Thoracic aorta (tissue), 2 donors: ENCODE measurements around the gene PPFIA4. TPM values are rescaled to one million over a fixed set of nuclear protein-coding genes. Genes with fewer than 3 reads are reported as not detected.

ENCODE experiments used
- ATAC-seq: fragments of 150-250 bp; one replicate; pipeline ENCODE4 v1.8.0; 2017; ENCODE audit warnings: low read depth; ENCODE audit not compliant: insufficient number of reproducible peaks, low FRiP score
- DNase-seq: peaks from one replicate; pipeline ENCODE4 v3.0.0-alpha.2; 2020; ENCODE audit warnings: low spot score
- H3K27ac ChIP-seq, 2 donors: fragments of 200-600 bp; sonication (generic); 1 replicate in 1 of 2; 2 replicates in 1 of 2; pipeline ENCODE4 v1.5.1; 2016; ENCODE audit warnings: mild to moderate bottlenecking in 2 of 2, moderate library complexity in 2 of 2
- H3K27me3 ChIP-seq: fragments of 200-600 bp; sonication (generic); replicated peaks from 2 replicates; pipeline ENCODE4 v1.6.0; 2016; ENCODE audit warnings: mild to moderate bottlenecking; ENCODE audit not compliant: insufficient read depth
- H3K36me3 ChIP-seq: fragments of 200-600 bp; sonication (generic); one replicate; pipeline ENCODE4 v1.5.1; 2016
- H3K4me1 ChIP-seq, 2 donors: fragments of 200-600 bp; sonication (generic); 1 replicate in 1 of 2; 2 replicates in 1 of 2; pipeline versions ENCODE4 v1.5.1 to v1.6.0; 2016; ENCODE audit warnings: low read depth in 2 of 2, mild to moderate bottlenecking in 1 of 2; ENCODE audit not compliant: control insufficient read depth in 1 of 2
- H3K4me3 ChIP-seq: fragments of 200-600 bp; sonication (generic); 2 replicates; pipeline ENCODE4 v1.5.1; 2016; ENCODE audit warnings: mild to moderate bottlenecking
- H3K9me3 ChIP-seq: fragments of 200-600 bp; sonication (generic); 2 replicates; pipeline ENCODE4 v1.5.1; 2016
- total RNA-seq, 2 donors: library from RNA; depleted of rRNA; stranded (reverse); fragments of >200 nt; gene quantifications; one replicate each; pipeline versions ENCODE4 v1.1.0 to v1.2.3, GENCODE V29; 2016
- TF ChIP-seq, protein P1 (sequence below): fragments of 200-600 bp; sonication (generic); IDR thresholded peaks from one replicate; pipeline ENCODE4 v1.5.1; 2019; ENCODE audit warnings: antibody characterized with exemption

PPFIA4 gene
- total RNA-seq, 2 donors from 2014 or later = 13.5 to 16.5 TPM

DNA sequence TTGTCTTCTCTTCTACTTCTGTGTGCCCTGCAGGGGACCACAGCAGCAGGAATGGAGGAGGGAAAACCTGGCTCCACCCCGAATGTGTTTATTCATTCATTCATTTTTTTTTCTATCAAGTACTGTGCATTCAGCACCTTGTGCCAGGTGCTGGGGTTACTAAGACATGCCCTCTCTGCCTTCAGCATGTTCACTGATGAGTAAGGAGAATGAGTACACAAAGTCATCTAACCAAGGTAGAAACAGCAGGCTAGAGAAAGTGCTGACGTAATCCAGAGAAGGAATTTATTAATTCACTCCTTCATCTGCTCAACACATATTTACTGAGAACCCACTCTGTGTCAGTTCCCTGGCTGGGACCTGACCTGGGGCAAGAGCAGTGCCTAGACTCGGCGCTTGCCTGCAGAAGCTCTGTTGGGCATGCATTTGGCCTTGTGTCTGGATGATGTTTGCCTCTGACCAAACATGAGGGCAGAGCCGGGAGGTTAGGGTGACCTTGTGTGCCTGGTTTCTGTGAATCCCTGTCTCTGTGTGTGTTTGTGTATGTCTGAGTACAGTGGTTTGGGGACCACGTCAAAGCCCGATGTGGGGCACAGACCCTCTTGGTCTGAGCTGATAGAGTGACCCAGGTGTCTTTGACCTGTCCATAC is 62.8 kb downstream of the PPFIA4 start:
- no peaks in the 10 kb centered on the region for H3K4me1 ChIP-seq
- TF ChIP-seq, protein P1, sequence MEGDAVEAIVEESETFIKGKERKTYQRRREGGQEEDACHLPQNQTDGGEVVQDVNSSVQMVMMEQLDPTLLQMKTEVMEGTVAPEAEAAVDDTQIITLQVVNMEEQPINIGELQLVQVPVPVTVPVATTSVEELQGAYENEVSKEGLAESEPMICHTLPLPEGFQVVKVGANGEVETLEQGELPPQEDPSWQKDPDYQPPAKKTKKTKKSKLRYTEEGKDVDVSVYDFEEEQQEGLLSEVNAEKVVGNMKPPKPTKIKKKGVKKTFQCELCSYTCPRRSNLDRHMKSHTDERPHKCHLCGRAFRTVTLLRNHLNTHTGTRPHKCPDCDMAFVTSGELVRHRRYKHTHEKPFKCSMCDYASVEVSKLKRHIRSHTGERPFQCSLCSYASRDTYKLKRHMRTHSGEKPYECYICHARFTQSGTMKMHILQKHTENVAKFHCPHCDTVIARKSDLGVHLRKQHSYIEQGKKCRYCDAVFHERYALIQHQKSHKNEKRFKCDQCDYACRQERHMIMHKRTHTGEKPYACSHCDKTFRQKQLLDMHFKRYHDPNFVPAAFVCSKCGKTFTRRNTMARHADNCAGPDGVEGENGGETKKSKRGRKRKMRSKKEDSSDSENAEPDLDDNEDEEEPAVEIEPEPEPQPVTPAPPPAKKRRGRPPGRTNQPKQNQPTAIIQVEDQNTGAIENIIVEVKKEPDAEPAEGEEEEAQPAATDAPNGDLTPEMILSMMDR = no peak
- H3K27ac ChIP-seq = no peak overlapping the region
- H3K27me3 ChIP-seq = no peaks in the 10 kb centered on the region
- ATAC-seq = no peak
- no peak overlapping the region for H3K4me3 ChIP-seq
- H3K9me3 ChIP-seq = no peaks in the 10 kb centered on the region
- no peak for DNase-seq
- H3K36me3 ChIP-seq = no peaks in the 10 kb centered on the region

DNA sequence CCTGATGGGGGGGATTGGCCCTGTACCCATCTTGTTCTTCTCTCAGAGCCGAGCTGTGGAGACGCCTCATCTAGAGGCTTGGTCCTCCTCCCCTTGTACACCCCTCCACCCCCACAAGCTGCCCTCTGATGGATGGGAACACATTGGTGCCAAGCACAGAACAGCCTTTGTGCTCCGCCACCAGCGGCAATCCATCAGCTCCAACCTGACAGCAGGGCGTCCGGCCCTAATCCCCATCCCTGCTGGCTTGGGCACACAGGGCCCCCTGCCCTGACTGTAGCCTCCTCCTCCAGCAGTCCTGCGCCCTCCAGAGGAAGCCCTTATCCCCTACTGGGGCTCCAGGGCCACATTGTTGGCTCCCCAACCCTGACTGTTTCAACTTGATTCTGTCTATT is 63.4 kb downstream of the PPFIA4 start:
- DNase-seq (no peak), ATAC-seq (no peak)
- TF ChIP-seq, protein P1 = no peak
- Histone ChIP-seq H3K36me3 (no peaks in the 10 kb centered on the region), H3K4me1 (no peaks in the 10 kb centered on the region), H3K9me3 (peaks cover 5% of the 10 kb centered on the region), H3K27me3 (no peaks in the 10 kb centered on the region), H3K4me3 (no peak overlapping the region), H3K27ac (no peak overlapping the region)

DNA sequence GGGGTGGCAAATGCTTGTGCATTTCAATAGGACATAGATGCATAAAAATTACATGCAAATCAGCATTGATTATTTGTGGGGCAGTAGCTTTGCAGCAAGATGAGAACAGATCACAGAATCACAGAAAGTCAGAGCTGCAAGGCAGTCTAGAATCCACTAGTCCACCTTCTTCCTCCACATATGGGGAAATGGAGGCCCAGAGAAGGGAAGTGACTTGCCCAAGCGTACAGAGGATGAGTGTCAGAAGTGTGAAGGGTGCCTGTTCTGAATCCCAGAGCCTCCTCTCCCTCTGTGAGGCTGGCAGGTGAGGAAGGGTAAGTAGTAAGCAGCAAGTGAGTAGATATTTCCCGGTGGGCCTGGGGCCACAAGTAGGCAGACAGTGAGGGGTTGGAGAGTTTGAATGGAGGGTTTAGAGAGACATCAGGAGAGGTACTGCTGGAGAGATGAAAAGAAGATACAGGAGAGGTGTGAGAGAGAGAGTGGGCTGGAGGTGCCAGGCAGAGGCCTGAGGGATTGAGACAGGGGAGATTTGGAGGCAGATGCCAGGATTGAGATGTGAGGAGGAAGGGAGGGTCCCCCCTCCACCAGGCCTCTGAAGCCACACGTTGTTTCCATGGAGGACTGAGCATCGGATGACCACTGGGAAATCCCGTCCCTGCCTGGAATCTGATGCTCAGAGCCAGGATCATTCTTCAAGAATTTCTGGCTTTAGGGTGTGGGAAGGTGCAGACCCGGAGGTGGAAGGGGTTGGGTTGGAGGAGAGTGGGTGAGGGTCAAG is 64.3 kb downstream of the PPFIA4 start:
- no peak for DNase-seq
- no peak overlapping the region for H3K27ac ChIP-seq
- H3K4me3 ChIP-seq = no peak overlapping the region
- H3K9me3 ChIP-seq = peaks cover 14% of the 10 kb centered on the region
- ATAC-seq = no peak
- no peaks in the 10 kb centered on the region for H3K27me3 ChIP-seq
- H3K36me3 ChIP-seq = no peaks in the 10 kb centered on the region
- no peaks in the 10 kb centered on the region for H3K4me1 ChIP-seq
- TF ChIP-seq, protein P1 = no peak

DNA sequence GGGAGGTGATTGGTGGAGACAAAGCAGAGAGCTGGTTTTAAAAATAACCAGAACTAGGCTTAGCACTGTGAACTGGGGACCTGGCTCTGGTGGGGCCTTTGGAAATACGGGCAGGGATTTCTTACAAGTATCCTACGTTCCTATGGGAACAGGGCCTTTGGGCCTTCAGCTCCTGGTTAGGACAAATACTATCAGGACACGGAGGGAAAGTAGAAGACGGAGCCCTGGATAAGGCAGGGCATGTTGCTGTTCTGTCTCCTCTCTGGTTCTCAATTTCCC is 64.8 kb downstream of the PPFIA4 start:
- ATAC-seq = no peak
- Histone ChIP-seq H3K27me3 (no peaks in the 10 kb centered on the region), H3K9me3 (peaks cover 16% of the 10 kb centered on the region), H3K27ac (no peak overlapping the region), H3K4me3 (no peak overlapping the region), H3K4me1 (no peaks in the 10 kb centered on the region), H3K36me3 (no peaks in the 10 kb centered on the region)
- no peak for DNase-seq
- TF ChIP-seq, protein P1 = no peak

DNA sequence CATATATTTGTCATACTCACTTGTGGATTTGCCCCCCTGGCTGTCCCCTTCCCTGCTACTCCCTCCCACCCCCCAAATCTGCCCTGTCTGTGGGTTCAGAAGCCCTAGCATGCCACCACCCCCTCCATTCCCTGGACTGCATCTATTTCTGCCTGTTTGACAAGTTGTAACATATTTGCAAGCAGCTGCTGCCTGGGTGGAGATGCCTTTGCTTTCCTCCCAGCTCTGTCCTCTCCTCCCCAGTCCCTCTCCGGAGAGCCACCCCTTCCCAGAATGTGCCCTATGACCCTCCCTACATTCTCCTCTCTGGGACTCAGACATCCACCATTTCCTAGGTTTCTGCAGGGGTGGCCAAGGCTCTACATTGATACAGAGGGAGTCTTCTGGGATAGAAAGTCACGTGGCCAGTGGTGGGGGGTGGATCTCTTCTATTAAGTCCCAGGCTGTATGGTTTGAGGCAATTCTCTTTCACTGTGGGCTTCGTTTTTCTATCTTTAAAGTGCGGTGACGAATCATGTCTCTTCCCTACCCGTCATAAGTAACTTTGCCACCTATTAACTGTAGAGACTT is 65.6 kb downstream of the PPFIA4 start:
- no peak overlapping the region for H3K27ac ChIP-seq
- no peaks in the 10 kb centered on the region for H3K4me1 ChIP-seq
- H3K27me3 ChIP-seq = no peaks in the 10 kb centered on the region
- DNase-seq = no peak
- no peaks in the 10 kb centered on the region for H3K36me3 ChIP-seq
- TF ChIP-seq, protein P1 = no peak
- H3K4me3 ChIP-seq = no peak overlapping the region
- peaks cover 16% of the 10 kb centered on the region for H3K9me3 ChIP-seq
- no peak for ATAC-seq
